Measurements from ENCODE around the gene PHKB.

Gene PHKB

DNA sequence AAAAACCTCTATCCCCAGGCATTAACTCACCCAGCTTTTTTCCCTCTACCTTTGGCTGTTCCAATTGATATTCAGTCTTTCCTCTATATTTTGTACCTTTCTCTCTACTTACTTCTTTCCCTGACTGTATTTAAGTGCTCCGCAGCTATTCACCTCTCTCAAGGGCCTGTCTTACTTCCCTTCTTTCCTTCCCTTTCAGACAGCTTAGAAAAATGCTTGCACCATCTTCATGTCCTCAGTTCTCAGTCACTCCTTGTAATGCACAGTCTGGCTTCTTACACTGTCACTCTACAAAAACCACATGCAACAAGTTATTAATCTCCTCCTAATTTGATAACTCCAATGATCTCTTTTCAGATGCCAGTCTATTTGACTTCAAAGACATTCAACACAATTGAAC is 163.4 kb downstream of the PHKB start:
- Histone ChIP-seq H3K27me3 (ENCODE audit: control insufficient read depth, low read length) (no peaks in the 10 kb centered on the region), H3K4me2 (ENCODE audit: low read length) (no peak overlapping the region), H3K79me2 (ENCODE audit: control insufficient read depth, low read length) (no peaks in the 10 kb centered on the region), H3K27ac (ENCODE audit: low read depth, low read length) (no peak overlapping the region), H3K4me3 (ENCODE audit: low read length) (no peak overlapping the region), H3K36me3 (ENCODE audit: control insufficient read depth, low read length) (no peaks in the 10 kb centered on the region), H4K20me1 (ENCODE audit: control insufficient read depth, insufficient read depth, low read depth, low read length) (no peaks in the 10 kb centered on the region), H3K9me2 (replicated peaks; ENCODE audit: control insufficient read depth, low read length) (no peaks in the 10 kb centered on the region), H3K9me3 (ENCODE audit: control insufficient read depth, insufficient read depth, low read length) (peaks cover 5% of the 10 kb centered on the region; the same call in 1 of the 2 replicates), H3F3A (ENCODE audit: control insufficient read depth, insufficient read depth) (no peaks in the 10 kb centered on the region), H3K4me1 (ENCODE audit: control insufficient read depth, low read length) (peaks cover 7% of the 10 kb centered on the region)
- TF ChIP-seq, protein P1, sequence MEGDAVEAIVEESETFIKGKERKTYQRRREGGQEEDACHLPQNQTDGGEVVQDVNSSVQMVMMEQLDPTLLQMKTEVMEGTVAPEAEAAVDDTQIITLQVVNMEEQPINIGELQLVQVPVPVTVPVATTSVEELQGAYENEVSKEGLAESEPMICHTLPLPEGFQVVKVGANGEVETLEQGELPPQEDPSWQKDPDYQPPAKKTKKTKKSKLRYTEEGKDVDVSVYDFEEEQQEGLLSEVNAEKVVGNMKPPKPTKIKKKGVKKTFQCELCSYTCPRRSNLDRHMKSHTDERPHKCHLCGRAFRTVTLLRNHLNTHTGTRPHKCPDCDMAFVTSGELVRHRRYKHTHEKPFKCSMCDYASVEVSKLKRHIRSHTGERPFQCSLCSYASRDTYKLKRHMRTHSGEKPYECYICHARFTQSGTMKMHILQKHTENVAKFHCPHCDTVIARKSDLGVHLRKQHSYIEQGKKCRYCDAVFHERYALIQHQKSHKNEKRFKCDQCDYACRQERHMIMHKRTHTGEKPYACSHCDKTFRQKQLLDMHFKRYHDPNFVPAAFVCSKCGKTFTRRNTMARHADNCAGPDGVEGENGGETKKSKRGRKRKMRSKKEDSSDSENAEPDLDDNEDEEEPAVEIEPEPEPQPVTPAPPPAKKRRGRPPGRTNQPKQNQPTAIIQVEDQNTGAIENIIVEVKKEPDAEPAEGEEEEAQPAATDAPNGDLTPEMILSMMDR (IDR thresholded peaks at IDR 0.05; ENCODE audit: low read depth, low read length, poor library complexity, severe bottlenecking) = no peak
- TF ChIP-seq EZH2phosphoT487 (IDR thresholded peaks at IDR 0.05; ENCODE audit: borderline replicate concordance, low read length) = no peak

DNA sequence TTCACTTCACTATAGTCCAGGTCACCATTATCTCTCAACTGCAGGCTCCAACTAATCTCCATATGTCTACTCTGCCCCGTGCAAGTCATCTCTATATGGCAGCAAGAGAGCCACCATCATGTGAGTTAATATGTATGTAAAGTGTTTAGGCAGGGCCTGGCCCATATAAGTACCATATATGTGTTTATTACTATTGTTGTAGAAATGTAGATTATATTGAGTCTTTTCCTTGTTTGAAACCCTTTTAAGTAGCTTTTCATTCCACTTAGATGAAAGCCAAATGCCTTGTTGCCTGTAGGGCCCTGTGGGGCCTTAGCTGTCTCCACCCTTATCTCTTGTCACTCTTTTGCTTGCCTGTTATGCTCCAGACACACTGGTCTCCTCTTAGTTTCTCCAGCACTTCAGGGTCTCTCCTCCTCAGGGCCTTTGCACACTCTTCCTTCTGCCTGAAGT is 164.0 kb downstream of the PHKB start:
- Histone ChIP-seq H3K4me3 (ENCODE audit: low read length) (no peak overlapping the region), H3F3A (ENCODE audit: control insufficient read depth, insufficient read depth) (no peaks in the 10 kb centered on the region), H4K20me1 (ENCODE audit: control insufficient read depth, insufficient read depth, low read depth, low read length) (no peaks in the 10 kb centered on the region), H3K9me2 (replicated peaks; ENCODE audit: control insufficient read depth, low read length) (no peaks in the 10 kb centered on the region), H3K9me3 (ENCODE audit: control insufficient read depth, insufficient read depth, low read length) (peaks cover 5% of the 10 kb centered on the region; the same call in 1 of the 2 replicates), H3K79me2 (ENCODE audit: control insufficient read depth, low read length) (no peaks in the 10 kb centered on the region), H3K4me2 (ENCODE audit: low read length) (no peak overlapping the region), H3K27ac (ENCODE audit: low read depth, low read length) (no peak overlapping the region), H3K27me3 (ENCODE audit: control insufficient read depth, low read length) (no peaks in the 10 kb centered on the region), H3K36me3 (ENCODE audit: control insufficient read depth, low read length) (no peaks in the 10 kb centered on the region), H3K4me1 (ENCODE audit: control insufficient read depth, low read length) (peaks cover 7% of the 10 kb centered on the region)
- TF ChIP-seq EZH2phosphoT487 (IDR thresholded peaks at IDR 0.05; ENCODE audit: borderline replicate concordance, low read length) = no peak
- TF ChIP-seq, protein P1 (IDR thresholded peaks at IDR 0.05; ENCODE audit: low read depth, low read length, poor library complexity, severe bottlenecking) = no peak

DNA sequence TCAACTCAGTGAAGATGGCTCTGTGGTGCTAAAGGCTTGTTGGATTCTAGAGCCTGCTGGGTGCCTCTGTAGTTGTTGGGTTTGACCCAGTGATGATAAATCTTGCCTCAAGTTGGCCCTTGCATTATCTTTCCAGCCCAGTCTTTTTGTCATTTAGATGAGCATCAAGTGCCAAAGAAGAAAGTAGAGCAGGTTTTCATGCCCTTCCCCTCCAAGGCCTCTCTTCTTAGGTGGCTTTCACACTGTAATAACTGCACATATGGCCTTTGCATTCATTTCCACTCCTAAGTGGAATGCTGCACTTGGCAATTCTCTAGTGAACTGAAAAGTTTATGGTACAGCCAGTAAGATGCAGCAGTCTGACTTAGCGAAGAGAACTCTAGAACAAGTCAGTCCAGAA is 165.1 kb downstream of the PHKB start:
- Histone ChIP-seq H3K4me1 (ENCODE audit: control insufficient read depth, low read length) (peaks cover 7% of the 10 kb centered on the region), H3K9me3 (ENCODE audit: control insufficient read depth, insufficient read depth, low read length) (peaks cover 5% of the 10 kb centered on the region; the same call in 1 of the 2 replicates), H3K27ac (ENCODE audit: low read depth, low read length) (no peak overlapping the region), H3F3A (ENCODE audit: control insufficient read depth, insufficient read depth) (no peaks in the 10 kb centered on the region), H3K4me3 (ENCODE audit: low read length) (no peak overlapping the region), H3K79me2 (ENCODE audit: control insufficient read depth, low read length) (no peaks in the 10 kb centered on the region), H4K20me1 (ENCODE audit: control insufficient read depth, insufficient read depth, low read depth, low read length) (no peaks in the 10 kb centered on the region), H3K9me2 (replicated peaks; ENCODE audit: control insufficient read depth, low read length) (no peaks in the 10 kb centered on the region), H3K27me3 (ENCODE audit: control insufficient read depth, low read length) (no peaks in the 10 kb centered on the region), H3K36me3 (ENCODE audit: control insufficient read depth, low read length) (no peaks in the 10 kb centered on the region), H3K4me2 (ENCODE audit: low read length) (no peak overlapping the region)
- TF ChIP-seq, protein P1 (IDR thresholded peaks at IDR 0.05; ENCODE audit: low read depth, low read length, poor library complexity, severe bottlenecking) = no peak
- no peak for TF ChIP-seq EZH2phosphoT487 (IDR thresholded peaks at IDR 0.05; ENCODE audit: borderline replicate concordance, low read length)

Data from DOHH2 (cell line).